K562 (cell line): Measurements from ENCODE around the gene C1orf21. TPM values are rescaled to one million over a fixed set of nuclear protein-coding genes. Genes with fewer than 3 reads are reported as not detected.

ENCODE experiments used
- ATAC-seq: fragments of 200-7000 bp; cut with Tn5 transposase; 3 replicates; pipeline ENCODE4 v1.9.1; 2020; ENCODE audit warnings: moderate library complexity
- BruUV-seq: library from RNA; stranded (reverse); fragments of 400-500 nt; replicated peaks from 2 replicates; lab custom pipeline; 2021; lab: Mats Ljungman, UMichigan
- CTCF ChIA-PET: fragments of 300-600 bp; formaldehyde crosslinking; extraction: SDS; loops from one replicate; lab custom pipeline; 2021; ENCODE audit warnings: low intra/inter-chr PET ratio; lab: Yijun Ruan, JAX
- POLR2A ChIA-PET: fragments of 300-600, 350-650 bp; sonication (Branson Sonifier 250); formaldehyde crosslinking; extraction: SDS; loops from one replicate; lab custom pipeline; 2021; ENCODE audit warnings: antibody characterized with exemption, inconsistent platforms; lab: Yijun Ruan, JAX
- DNase-seq, 4 experiments: peaks; one replicate each; pipeline versions ENCODE4 v3.0.0 to v3.0.0-alpha.2; 2011 to 2018; ENCODE audit warnings: low spot score in 3 of 4, mixed read lengths in 3 of 4; ENCODE audit errors: extremely low read depth in 1 of 4
- FAIRE-seq: peaks from 2 replicates; lab custom pipeline; 2011; peaks lifted over from hg19 to GRCh38; lab: Jason Lieb, UNC
- H2AFZ ChIP-seq: 2 replicates; pipeline ENCODE4 v1.6.0; 2011; ENCODE audit warnings: low read depth, low read length, control low read depth, inconsistent platforms
- H3K27ac ChIP-seq: fragments of 200-600 bp; 3 replicates; pipeline ENCODE4 v1.8.0; 2011; ENCODE audit warnings: low read depth, mild to moderate bottlenecking, control low read depth, inconsistent platforms, low read length, moderate library complexity, mixed read lengths; ENCODE audit errors: extremely low read depth
- H3K27me3 ChIP-seq, 2 experiments: fragments of 300-600 bp in 1 of 2; 2 replicates in 1 of 2; 3 replicates in 1 of 2; pipeline versions ENCODE4 v1.6.0 to v1.8.0; 2011; ENCODE audit warnings: inconsistent platforms in 2 of 2, low read length in 2 of 2, mild to moderate bottlenecking in 1 of 2, mixed read lengths in 1 of 2, moderate library complexity in 1 of 2; ENCODE audit not compliant: control insufficient read depth in 2 of 2, insufficient read depth in 2 of 2
- H3K36me3 ChIP-seq: fragments of 300-600 bp; 3 replicates; pipeline ENCODE4 v1.8.0; 2011; ENCODE audit warnings: mild to moderate bottlenecking, low read length, inconsistent platforms; ENCODE audit not compliant: control insufficient read depth, insufficient read depth
- H3K4me1 ChIP-seq, 2 experiments: fragments of 200-600 bp in 1 of 2; replicated peaks in 1 of 2; 2 replicates in 1 of 2; 3 replicates in 1 of 2; pipeline versions ENCODE4 v1.5.1 to v1.8.0; 2011; ENCODE audit warnings: inconsistent platforms in 2 of 2, low read length in 2 of 2, mild to moderate bottlenecking in 1 of 2, mixed read lengths in 1 of 2, moderate library complexity in 1 of 2; ENCODE audit not compliant: control insufficient read depth in 2 of 2, insufficient read depth in 2 of 2
- H3K4me2 ChIP-seq: 2 replicates; pipeline ENCODE4 v1.6.1; 2011; ENCODE audit warnings: low read length, control low read depth, inconsistent platforms, mixed read lengths; ENCODE audit not compliant: insufficient read depth
- H3K4me3 ChIP-seq: fragments of 200-600 bp; sonication (generic), shearing (Covaris generic); 2 replicates; pipeline ENCODE4 v1.5.1; 2016; ENCODE audit warnings: control low read depth, inconsistent platforms
- H3K79me2 ChIP-seq: fragments of 200-600 bp; 3 replicates; pipeline ENCODE4 v1.8.0; 2011; ENCODE audit warnings: low read length, inconsistent platforms; ENCODE audit not compliant: control insufficient read depth, insufficient read depth
- H3K9ac ChIP-seq, 2 experiments: 2 replicates each; pipeline versions ENCODE4 v1.6.0 to v1.6.1; 2011; ENCODE audit warnings: low read depth in 2 of 2, low read length in 2 of 2, control low read depth in 1 of 2, inconsistent platforms in 1 of 2, mild to moderate bottlenecking in 1 of 2, mixed read lengths in 1 of 2; ENCODE audit not compliant: insufficient read depth in 1 of 2
- H3K9me1 ChIP-seq: one replicate; pipeline ENCODE4 v1.6.0; 2011; ENCODE audit warnings: inconsistent platforms, mild to moderate bottlenecking, low read length, moderate library complexity; ENCODE audit not compliant: control insufficient read depth, insufficient read depth
- H3K9me3 ChIP-seq: replicated peaks from 2 replicates; pipeline ENCODE4 v1.5.1; 2011; ENCODE audit warnings: low read depth, low read length, inconsistent platforms; ENCODE audit not compliant: control insufficient read depth, insufficient read depth
- H4K20me1 ChIP-seq: replicated peaks from 2 replicates; pipeline ENCODE4 v1.6.1; 2011; ENCODE audit warnings: low read length, inconsistent platforms, mixed read lengths; ENCODE audit not compliant: control insufficient read depth, insufficient read depth
- BACH1 ChIP-seq: fragments of 200-800 bp; sonication (Bioruptor generic); IDR thresholded peaks from 2 replicates; pipeline ENCODE4 v1.6.1; 2016; ENCODE audit warnings: missing genetic modification characterization, missing compliant biosample characterization
- BHLHE40 ChIP-seq: IDR thresholded peaks from 2 replicates; pipeline ENCODE4 v1.6.1; 2011; ENCODE audit warnings: low read length, improper control_type of control experiment
- BMI1 ChIP-seq: fragments of 150-350 bp; IDR thresholded peaks from 2 replicates; pipeline ENCODE4 v1.6.1; 2014; ENCODE audit warnings: low read length
- CTBP1 ChIP-seq: fragments of 450-650 bp; IDR thresholded peaks from 2 replicates; pipeline ENCODE4 v1.6.1; 2016; ENCODE audit warnings: borderline replicate concordance
- DACH1 ChIP-seq: fragments of 450-650 bp; IDR thresholded peaks from 2 replicates; pipeline ENCODE4 v1.6.1; 2018; ENCODE audit not compliant: partially characterized antibody
- FOSL1 ChIP-seq: fragments of 200-800 bp; sonication (Bioruptor generic); conservative IDR thresholded peaks from 2 replicates; pipeline ENCODE4 v1.6.1; 2016; ENCODE audit warnings: missing genetic modification characterization, missing compliant biosample characterization
- GTF2E2 ChIP-seq: fragments of 200-800 bp; sonication (Bioruptor generic); IDR thresholded peaks from 2 replicates; pipeline ENCODE4 v1.6.1; 2016; ENCODE audit warnings: missing genetic modification characterization, missing compliant biosample characterization
- RHOXF2B ChIP-seq: fragments of 250-450 bp; sonication (Bioruptor Pico); conservative IDR thresholded peaks from 2 replicates; pipeline ENCODE4 v1.5.1; 2021
- SIRT6 ChIP-seq: IDR thresholded peaks from one replicate; pipeline ENCODE4 v1.6.1; 2012; ENCODE audit warnings: low read depth, mild to moderate bottlenecking, control low read depth, inconsistent platforms, low read length, moderate library complexity
- SMARCA5 ChIP-seq: fragments of 450-650 bp; IDR thresholded peaks from 2 replicates; pipeline ENCODE4 v1.6.1; 2016
- SRF ChIP-seq, 2 experiments: fragments of 250-450, 450-650 bp in 1 of 2; sonication (Bioruptor Pico) in 1 of 2; sonication (generic) in 1 of 2; formaldehyde crosslinking; IDR thresholded peaks; 2 replicates each; pipeline versions ENCODE4 v1.5.0 to v1.5.1; 2020 to 2022; ENCODE audit warnings: mild to moderate bottlenecking in 1 of 2, missing genetic modification reagents in 1 of 2
- ZNF174 ChIP-seq: fragments of 250-450 bp; sonication (Bioruptor Pico); IDR thresholded peaks from 2 replicates; pipeline ENCODE4 v1.4.0; 2020; ENCODE audit warnings: mild to moderate bottlenecking
- ZNF384 ChIP-seq: IDR thresholded peaks from 2 replicates; pipeline ENCODE4 v1.6.1; 2012; ENCODE audit warnings: low read depth, low read length, improper control_type of control experiment
- ZNF395 ChIP-seq: fragments of 200-800 bp; sonication (Bioruptor generic); IDR thresholded peaks from 2 replicates; pipeline ENCODE4 v1.6.1; 2017; ENCODE audit warnings: missing genetic modification characterization, missing compliant biosample characterization
- ZNF766 ChIP-seq: fragments of 200-800 bp; sonication (Bioruptor generic); conservative IDR thresholded peaks from 2 replicates; pipeline ENCODE4 v1.6.1; 2016; ENCODE audit warnings: missing genetic modification characterization, missing compliant biosample characterization
- WGBS: fragments of 100-300 bp; shearing (Covaris generic); methylation state at CpG from one replicate; pipeline ENCODE4 v1.1.6; 2016; ENCODE audit warnings: low coverage, mixed read lengths; ENCODE audit not compliant: insufficient coverage; ENCODE audit errors: missing lambda C conversion rate; 5-methylcytosine and 5-hydroxymethylcytosine counted together
- in situ Hi-C: fragments of 300-500 bp; cut with MboI; formaldehyde crosslinking; loops from 4 replicates; pipeline ENCODE4 v1.15.0; 2018; ENCODE audit warnings: inconsistent platforms, mixed read lengths
- intact Hi-C: fragments of 100-400 bp; cut with micrococcal nuclease; formaldehyde crosslinking; loops from 2 replicates; pipeline ENCODE4 v1.14.2; 2022
- polyA plus RNA-seq, 8 experiments: library from polyadenylated mRNA; depleted of rRNA in 4 of 8; stranded (reverse) in 5 of 8; unstranded in 3 of 8; fragments of >200 nt; fragmentation: Nextera tagmentation in 2 of 8; fragmentation: Illumina TruSeq in 1 of 8; extraction: Ambion mirVana in 2 of 8; extraction: Trizol in 1 of 8; gene quantifications; 2 replicates each; pipeline versions ENCODE4 v1.2.1 to v1.2.3, GENCODE V29; 2011 to 2014; ENCODE audit warnings: inconsistent platforms in 1 of 8, missing spikeins in 1 of 8
- total RNA-seq, 7 experiments: library from RNA; depleted of rRNA in 6 of 7; stranded (reverse); fragments of >200 nt in 6 of 7; fragmentation: Illumina TruSeq in 2 of 7; extraction: Trizol in 2 of 7; gene quantifications; 2 replicates each; pipeline versions ENCODE4 v1.2.1 to v1.2.3, GENCODE V29; 2011 to 2021; ENCODE audit warnings: low replicate concordance in 1 of 7
- TF ChIP-seq, protein P1 (sequence below): fragments of 250-450 bp; sonication (Bioruptor Pico); IDR thresholded peaks from 2 replicates; pipeline ENCODE4 v1.5.0; 2021

Gene C1orf21
- total and polyA plus RNA-seq, 9 of the 15 experiments (the other 6 are each of a cell fraction or from before 2014, with no cell fraction given), result under 0.01 to 0.31 (median 0.07) TPM

GRCh38 chr1:184608990-184609389 lies 222.2 kb downstream of the C1orf21 start (continued):
- TF ChIP-seq ZNF395 (CRISPR knock-in tag), result no peak
- TF ChIP-seq, protein P1, sequence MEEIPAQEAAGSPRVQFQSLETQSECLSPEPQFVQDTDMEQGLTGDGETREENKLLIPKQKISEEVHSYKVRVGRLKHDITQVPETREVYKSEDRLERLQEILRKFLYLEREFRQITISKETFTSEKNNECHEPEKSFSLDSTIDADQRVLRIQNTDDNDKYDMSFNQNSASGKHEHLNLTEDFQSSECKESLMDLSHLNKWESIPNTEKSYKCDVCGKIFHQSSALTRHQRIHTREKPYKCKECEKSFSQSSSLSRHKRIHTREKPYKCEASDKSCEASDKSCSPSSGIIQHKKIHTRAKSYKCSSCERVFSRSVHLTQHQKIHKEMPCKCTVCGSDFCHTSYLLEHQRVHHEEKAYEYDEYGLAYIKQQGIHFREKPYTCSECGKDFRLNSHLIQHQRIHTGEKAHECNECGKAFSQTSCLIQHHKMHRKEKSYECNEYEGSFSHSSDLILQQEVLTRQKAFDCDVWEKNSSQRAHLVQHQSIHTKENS (CRISPR knock-in tag), result no peak
- TF ChIP-seq GTF2E2 (tag), result no peak
- TF ChIP-seq SMARCA5, result no peak
- TF ChIP-seq SIRT6, result no peak

GRCh38 chr1:184610876-184611595 lies 224.2 kb downstream of the C1orf21 start:
- H3K4me3 ChIP-seq, result no peak overlapping the region
- no peaks in the 10 kb centered on the region for H4K20me1 ChIP-seq
- H3K9me3 ChIP-seq, result no peaks in the 10 kb centered on the region
- DNase-seq, result no peak
- ATAC-seq, result peak; percentile 67
- peak overlapping the region; percentile 48; the same call in 1 of the 2 replicates for H3K4me2 ChIP-seq
- intact Hi-C loops, result no loop called here
- H3K27me3 ChIP-seq, result no peaks in the 10 kb centered on the region
- ChIA-PET CTCF (no interaction called here), POLR2A (interaction anchor here (0.6 to 3.0 kb wide), 4 partner anchors 10 to 395 kb away, joined by 4 to 13 read pairs (median 4); no protein-coding TSS in a partner anchor)
- FAIRE-seq, result no peak
- under 1% methylated on average over 12 of the region's 12 CpGs for WGBS
- H3K4me1 ChIP-seq, result no peaks in the 10 kb centered on the region; a peak in 1 of 5 replicates
- in situ Hi-C loops, result no loop called here
- no peak overlapping the region for H3K27ac ChIP-seq
- no peaks in the 10 kb centered on the region for H3K9me1 ChIP-seq
- BruUV-seq, result no TSS peak
- no peaks in the 10 kb centered on the region for H3K79me2 ChIP-seq
- peak overlapping the region; percentile 62 for H2AFZ ChIP-seq
- H3K9ac ChIP-seq, result no peak overlapping the region; a peak in 1 of 4 replicates
- no peaks in the 10 kb centered on the region for H3K36me3 ChIP-seq
- TF ChIP-seq BHLHE40 (peak; percentile 33; the same call in 1 of the 2 replicates), FOSL1 (tag) (0 out of 2 replicates have a peak, but pooled peaks have one; percentile 12), RHOXF2B (CRISPR knock-in tag) (no peak), BMI1 (peak; percentile 19; the same call in 1 of the 2 replicates), ZNF766 (CRISPR knock-in tag) (0 out of 2 replicates have a peak, but pooled peaks have one; percentile 36), ZNF174 (no peak), SRF (CRISPR knock-in tag; IDR thresholded peaks at IDR 0.05) (peak; percentile 87 to 98; a peak in 3 of 4 replicates), CTBP1 (no peak), ZNF384 (no peak), BACH1 (tag) (0 out of 2 replicates have a peak, but pooled peaks have one; percentile 28), DACH1 (no peak)
